Measurements from ENCODE around the gene CCM2. TPM values are rescaled to one million over a fixed set of nuclear protein-coding genes. Genes with fewer than 3 reads are reported as not detected.

CCM2 gene
- total RNA-seq: 25.2 and 27.8 TPM in 2 replicates

GRCh38 chr7:45000093-45001032 is at the start of gene CCM2:
Gene CCM2 (plus strand): TSS chr7:45000201. CDS start chr7:45000334, 133 bp downstream.

DNA sequence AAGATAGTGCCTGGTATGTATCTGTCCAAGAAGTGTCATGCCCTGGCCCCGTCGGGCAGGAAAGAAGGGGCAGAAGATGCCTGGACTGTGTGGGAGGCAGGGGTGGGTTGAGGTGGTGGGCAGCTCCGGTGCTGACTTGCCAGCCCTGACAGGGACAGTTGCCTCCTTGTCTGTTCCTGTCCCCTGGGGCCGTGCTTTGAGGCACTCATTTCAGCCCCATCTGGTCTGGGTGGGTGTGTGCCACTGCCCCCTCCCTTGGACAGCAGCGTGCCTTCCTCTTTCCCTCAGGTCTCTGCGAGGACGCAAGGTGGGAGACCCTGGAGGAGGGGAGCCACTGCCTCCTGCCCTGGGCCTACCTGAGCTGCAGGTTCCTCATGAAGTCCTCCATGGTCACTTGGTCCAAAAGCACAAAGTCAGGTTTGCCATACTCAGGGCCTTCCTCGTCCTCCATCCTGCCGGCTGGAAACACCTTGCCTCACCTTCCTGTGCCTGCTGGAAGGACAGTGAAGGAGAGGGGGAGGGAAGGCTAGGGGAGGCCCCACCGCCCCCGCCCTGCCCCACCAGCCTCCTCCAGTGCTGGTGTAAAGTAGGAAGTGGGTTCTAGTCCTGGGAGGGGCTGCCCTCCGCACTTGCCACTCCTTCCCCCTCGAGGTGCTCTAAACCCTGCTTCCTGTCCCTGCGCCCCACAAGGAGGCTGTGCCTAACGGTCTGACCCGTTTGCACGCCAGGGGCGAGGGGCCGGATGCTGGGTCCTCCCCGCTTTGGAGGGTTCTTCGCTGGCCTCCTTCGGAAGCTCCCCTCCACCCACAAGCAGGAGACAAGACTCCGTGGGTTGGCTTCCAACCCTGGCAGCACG is 21.3 kb upstream of the CCM2 start, which contains the start of gene MYO1G:
TSS of gene MYO1G (minus strand) at position 505 of the 856 bp plus-strand sequence. CDS start at position 451, 54 bp downstream.

DNA sequence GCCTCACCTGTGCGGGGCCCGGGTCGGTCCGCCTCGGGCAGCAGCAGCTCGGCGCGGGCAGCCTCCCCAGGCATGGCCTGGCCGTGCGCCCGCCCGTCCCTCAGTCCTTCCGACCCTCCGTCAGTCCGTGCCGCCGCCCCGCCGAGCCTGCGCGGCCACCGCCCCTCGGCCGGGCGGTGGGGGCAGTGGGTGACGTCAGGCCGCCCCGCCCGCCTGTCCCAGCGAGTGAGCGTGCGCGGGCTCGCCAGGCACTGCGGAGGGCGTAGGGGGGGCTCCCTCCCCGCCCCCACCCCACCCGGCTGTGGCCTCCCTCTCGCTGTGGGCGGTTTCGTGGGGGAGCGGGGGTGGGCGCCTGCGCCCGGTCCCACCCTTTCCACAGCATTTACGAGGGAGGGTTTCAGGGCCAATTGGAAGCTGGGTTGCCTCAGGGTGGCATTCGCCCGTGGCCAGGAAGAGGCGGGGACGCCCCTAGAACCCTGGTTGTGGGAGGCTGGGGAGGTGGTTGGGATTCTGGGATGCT is 88.9 kb downstream of the CCM2 start, which contains the start of gene NACAD:
TSS of gene NACAD (minus strand) at position 149 of the 520 bp plus-strand sequence. CDS start at position 74, 75 bp downstream.

GRCh38 chr7:45111298-45112223 is 111.6 kb downstream of the CCM2 start, which contains the start of gene TBRG4:
Gene TBRG4 (minus strand): TSS chr7:45111697. CDS start chr7:45109237, 2,460 bp downstream.

Small RNA genes lying within 50 kb of the gene (small RNA-seq; reads per million reads assigned to genes)
- gene SNORA5A (97.4 reads per million, percentile 98 among the genes with 10 or more reads in this experiment), gene SNORA5B (not detected), gene SNORA5C (17.9 reads per million, percentile 95 among the genes with 10 or more reads in this experiment)

Other genes starting within 250 kb of the CCM2 start
- gene PPIA, start 203.5 kb upstream of the CCM2 start, total RNA-seq: 2,223 and 2,281 TPM in 2 replicates
- 153 and 157 TPM in 2 replicates for gene H2AZ2, start 152.1 kb upstream of the CCM2 start, total RNA-seq
- gene PURB, start 114.7 kb upstream of the CCM2 start, total RNA-seq: 26.9 and 29.1 TPM in 2 replicates
- under 0.01 TPM in 2 replicates for gene MYO1G, start 21.2 kb upstream of the CCM2 start, total RNA-seq
- 1.9 and 2.5 TPM in 2 replicates for gene NACAD, start 88.8 kb downstream of the CCM2 start, total RNA-seq
- 34.6 and 38.7 TPM in 2 replicates for gene TBRG4, start 111.5 kb downstream of the CCM2 start, total RNA-seq
- gene RAMP3, start 157.6 kb downstream of the CCM2 start, total RNA-seq: 0.11 and 0.13 TPM in 2 replicates

Data from articular chondrocyte of knee joint (primary cell).